Fibroblast of lung (primary cell): ENCODE measurements around the gene MCF2L. TPM values are rescaled to one million over a fixed set of nuclear protein-coding genes. Genes with fewer than 3 reads are reported as not detected.

Experiments used
- DNase-seq, 2 donors: peaks; one replicate each; pipeline versions ENCODE4 v3.0.0 to v3.0.0-alpha.2; 2010; ENCODE audit warnings: low read depth in 2 of 2
- H2AFZ ChIP-seq: 2 replicates; pipeline ENCODE4 v1.5.1; 2012; ENCODE audit warnings: low read length, control low read depth, inconsistent platforms
- H3K27ac ChIP-seq: 2 replicates; pipeline ENCODE4 v1.5.1; 2011; ENCODE audit warnings: low read length, control low read depth; ENCODE audit not compliant: insufficient read depth
- H3K27me3 ChIP-seq: 2 replicates; pipeline ENCODE4 v1.5.1; 2011; ENCODE audit warnings: mild to moderate bottlenecking, low read length; ENCODE audit not compliant: control insufficient read depth, insufficient read depth
- H3K36me3 ChIP-seq: 2 replicates; pipeline ENCODE4 v1.5.1; 2011; ENCODE audit warnings: low read length; ENCODE audit not compliant: control insufficient read depth, insufficient read depth
- H3K4me1 ChIP-seq: 2 replicates; pipeline ENCODE4 v1.5.1; 2011; ENCODE audit warnings: low read length; ENCODE audit not compliant: control insufficient read depth, insufficient read depth; ENCODE audit errors: extremely low read depth
- H3K4me2 ChIP-seq: 2 replicates; pipeline ENCODE4 v1.5.1; 2011; ENCODE audit warnings: low read length, control low read depth; ENCODE audit not compliant: insufficient read depth; ENCODE audit errors: extremely low read depth
- H3K4me3 ChIP-seq, 4 experiments: fragments of 200-600 bp in 1 of 4; sonication (generic) in 1 of 4; replicated peaks in 1 of 4; 2 replicates each; pipeline ENCODE4 v1.5.1; 2011 to 2016; ENCODE audit warnings: low read length in 4 of 4, low read depth in 3 of 4, mild to moderate bottlenecking in 3 of 4, control low read depth in 2 of 4, inconsistent platforms in 1 of 4, mixed read lengths in 1 of 4; ENCODE audit not compliant: insufficient read depth in 1 of 4; ENCODE audit errors: control extremely low read depth in 1 of 4
- H3K79me2 ChIP-seq: 2 replicates; pipeline ENCODE4 v1.5.1; 2012; ENCODE audit warnings: mild to moderate bottlenecking, low read length, inconsistent platforms; ENCODE audit not compliant: control insufficient read depth, insufficient read depth
- H3K9ac ChIP-seq: 2 replicates; pipeline ENCODE4 v1.5.1; 2011; ENCODE audit warnings: mild to moderate bottlenecking, low read length, control low read depth; ENCODE audit not compliant: insufficient read depth
- H3K9me3 ChIP-seq: 2 replicates; pipeline ENCODE4 v1.5.1; 2012; ENCODE audit warnings: low read depth, low read length; ENCODE audit not compliant: control insufficient read depth, insufficient read depth
- H4K20me1 ChIP-seq: 2 replicates; pipeline ENCODE4 v1.5.1; 2011; ENCODE audit warnings: low read length; ENCODE audit not compliant: control insufficient read depth, insufficient read depth; ENCODE audit errors: extremely low read depth
- CTCF ChIP-seq, 2 donors: IDR thresholded peaks in 1 of 2; conservative IDR thresholded peaks in 1 of 2; 1 replicate in 1 of 2; 2 replicates in 1 of 2; pipeline ENCODE4 v1.5.1; 2011 to 2012; ENCODE audit warnings: low read length in 2 of 2, control low read depth in 1 of 2, inconsistent platforms in 1 of 2, low read depth in 1 of 2, mild to moderate bottlenecking in 1 of 2
- EZH2 ChIP-seq: IDR thresholded peaks from 2 replicates; pipeline ENCODE4 v1.5.1; 2012; ENCODE audit warnings: low read length, control low read depth, mild to moderate bottlenecking; ENCODE audit errors: missing control alignments
- polyA plus RNA-seq, 2 donors: library from polyadenylated mRNA; depleted of rRNA in 1 of 2; stranded (reverse) in 1 of 2; unstranded in 1 of 2; fragments of >200 nt; gene quantifications; 2 replicates each; pipeline ENCODE4 v1.2.1, GENCODE V29; 2011 to 2012; ENCODE audit warnings: missing spikeins in 1 of 2
- total RNA-seq: library from RNA; depleted of rRNA; stranded (reverse); fragments of >200 nt; gene quantifications from 2 replicates; pipeline ENCODE4 v1.2.1, GENCODE V29; 2014

MCF2L gene
- total and polyA plus RNA-seq, 2 donors (not counting 1 experiment from before 2014, with no cell fraction given): 0.18 to 3.3 TPM

GRCh38 chr13:112992931-112993680 lies 24.1 kb downstream of the MCF2L start:
- no peaks in the 10 kb centered on the region for H3K79me2 ChIP-seq
- no peak overlapping the region for H2AFZ ChIP-seq
- no peaks in the 10 kb centered on the region for H3K36me3 ChIP-seq
- no peaks in the 10 kb centered on the region for H3K4me1 ChIP-seq
- H3K27me3 ChIP-seq: no peaks in the 10 kb centered on the region
- no peak overlapping the region for H3K27ac ChIP-seq
- no peak overlapping the region for H3K9ac ChIP-seq
- no peaks in the 10 kb centered on the region for H4K20me1 ChIP-seq
- TF ChIP-seq CTCF (conservative IDR thresholded peaks at IDR 0.05 in 1 of 2, IDR thresholded peaks at IDR 0.05 in 1 of 2; ENCODE audit: low read depth in 1 of 2, low read length in 2 of 2): no peak
- TF ChIP-seq EZH2: no peak
- no peak overlapping the region for H3K4me2 ChIP-seq
- H3K9me3 ChIP-seq: no peaks in the 10 kb centered on the region
- no peak for DNase-seq
- no peak overlapping the region for H3K4me3 ChIP-seq

GRCh38 chr13:112994084-112994780 lies 25.2 kb downstream of the MCF2L start:
- H3K36me3 ChIP-seq: no peaks in the 10 kb centered on the region
- no peak for DNase-seq

More at GRCh38 chr13:112994084-112994780, 25.2 kb downstream of the MCF2L start:
- no peaks in the 10 kb centered on the region for H3K27me3 ChIP-seq
- H3K79me2 ChIP-seq: no peaks in the 10 kb centered on the region
- no peaks in the 10 kb centered on the region for H3K9me3 ChIP-seq
- H3K4me1 ChIP-seq: no peaks in the 10 kb centered on the region
- no peak for TF ChIP-seq CTCF (conservative IDR thresholded peaks at IDR 0.05 in 1 of 2, IDR thresholded peaks at IDR 0.05 in 1 of 2; ENCODE audit: low read depth in 1 of 2, low read length in 2 of 2)
- TF ChIP-seq EZH2: no peak
- H3K9ac ChIP-seq: no peak overlapping the region
- H2AFZ ChIP-seq: no peak overlapping the region
- H3K27ac ChIP-seq: no peak overlapping the region
- no peaks in the 10 kb centered on the region for H4K20me1 ChIP-seq
- no peak overlapping the region for H3K4me3 ChIP-seq
- no peak overlapping the region for H3K4me2 ChIP-seq
